ENCODE data around the gene WBP2NL. TPM values are rescaled to one million over a fixed set of nuclear protein-coding genes. Genes with fewer than 3 reads are reported as not detected.

The WBP2NL gene
- 1.1 TPM in 1 of 2 replicates, not detected in the other for polyA plus RNA-seq

GRCh38 chr22:41998361-41999261, at the start of gene WBP2NL:
WBP2NL (plus strand) TSS chr22:41998788; CDS start chr22:41998819, 31 bp downstream.

GRCh38 chr22:41951898-41952474, 46.6 kb upstream of the WBP2NL start, which contains the start of gene SMIM45:
SMIM45 (plus strand) TSS chr22:41952150.

GRCh38 chr22:41969110-41969646, 29.4 kb upstream of the WBP2NL start, which contains the start of gene SEPTIN3:
SEPTIN3 (plus strand) TSS chr22:41969443; CDS start chr22:41971493, 2,050 bp downstream.

GRCh38 chr22:42070517-42071422, 72.2 kb downstream of the WBP2NL start, which contains the start of gene NAGA:
NAGA (minus strand) TSS chr22:42070812; CDS start chr22:42070297, 515 bp downstream.

GRCh38 chr22:42074132-42074811, 75.7 kb downstream of the WBP2NL start, which contains the start of gene PHETA2:
PHETA2 (plus strand) TSS chr22:42074248; CDS start chr22:42077294, 3,046 bp downstream.

Other genes with a start within 250 kb of the WBP2NL start
- 1.9 and 6.3 TPM in 2 replicates for gene CCDC134, start 198.1 kb upstream of the WBP2NL start, polyA plus RNA-seq
- 3.0 and 4.5 TPM in 2 replicates for gene SREBF2, start 165.7 kb upstream of the WBP2NL start, polyA plus RNA-seq
- not detected in 2 replicates for gene SHISA8, start 83.7 kb upstream of the WBP2NL start, polyA plus RNA-seq
- gene TNFRSF13C, start 72.0 kb upstream of the WBP2NL start, polyA plus RNA-seq: not detected in 2 replicates
- gene CENPM, start 51.6 kb upstream of the WBP2NL start, polyA plus RNA-seq: 1.5 and 3.4 TPM in 2 replicates
- gene SEPTIN3, start 29.3 kb upstream of the WBP2NL start, polyA plus RNA-seq: 31.4 and 45.8 TPM in 2 replicates
- 1.5 and 2.5 TPM in 2 replicates for gene NAGA, start 72.0 kb downstream of the WBP2NL start, polyA plus RNA-seq
- gene PHETA2, start 75.5 kb downstream of the WBP2NL start, polyA plus RNA-seq: not detected in 2 replicates
- gene SMDT1, start 80.9 kb downstream of the WBP2NL start, polyA plus RNA-seq: 146 and 149 TPM in 2 replicates
- 552 and 644 TPM in 2 replicates for gene NDUFA6, start 92.0 kb downstream of the WBP2NL start, polyA plus RNA-seq
- gene CYP2D6, start 132.0 kb downstream of the WBP2NL start, polyA plus RNA-seq: 1.4 and 1.8 TPM in 2 replicates

Data from Purkinje cell (primary cell).